HG02642 (cell line): ENCODE measurements around the gene CYBA.
A peak's percentile ranks its signal among the peaks of the same experiment; 100 is the strongest.

Experiments
- ATAC-seq: cut with Tn5 transposase; IDR thresholded peaks from one replicate; pipeline ENCODE4 v1.9.1; 2021; ENCODE audit warnings: mild to moderate bottlenecking; ENCODE audit not compliant: unreplicated experiment, poor library complexity

The CYBA gene

DNA sequence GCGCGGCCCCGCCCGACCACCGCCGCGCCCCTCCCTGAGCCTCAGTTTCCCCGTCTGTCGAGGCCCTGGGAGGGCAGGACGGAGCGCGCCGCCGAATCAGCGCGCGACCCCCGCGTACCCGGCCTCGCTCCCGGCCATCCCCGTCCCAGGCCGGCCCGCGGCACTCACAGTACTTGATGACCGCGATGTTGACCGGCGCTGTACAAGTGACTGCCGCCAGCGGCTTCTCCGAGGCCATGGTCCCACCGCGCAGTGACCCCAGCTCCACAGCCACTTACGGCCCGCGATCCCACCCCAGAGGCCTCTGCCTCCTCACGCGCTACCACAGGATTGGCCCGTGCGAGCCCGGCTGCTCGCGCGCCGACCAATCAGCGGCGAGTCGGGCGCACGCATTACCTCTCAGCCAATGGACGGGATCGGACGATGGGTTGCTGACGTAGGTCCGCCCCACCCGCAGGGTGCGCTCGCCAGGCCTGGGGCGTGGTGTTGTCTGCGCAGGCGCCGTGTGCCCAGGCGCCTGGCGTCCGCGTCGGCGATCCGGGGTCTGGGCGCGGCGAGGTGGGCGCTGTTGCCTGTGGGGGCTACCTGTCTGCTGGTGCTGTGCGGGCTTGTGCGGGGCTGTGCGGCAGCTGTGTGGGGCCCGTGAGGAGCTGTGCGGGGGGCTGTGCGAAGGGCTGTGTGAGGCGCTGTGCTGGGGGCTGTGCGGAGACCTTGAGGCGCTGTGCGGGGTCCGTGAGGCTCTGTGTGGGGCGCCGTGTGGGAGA lies 12.2 kb upstream of the CYBA start, which contains the start of gene MVD:
Gene MVD, minus strand, starts transcription at position 249 of the 764 bp plus-strand sequence. Its CDS starts 11 bp downstream, at position 238.
- peak; percentile 96 for ATAC-seq

DNA sequence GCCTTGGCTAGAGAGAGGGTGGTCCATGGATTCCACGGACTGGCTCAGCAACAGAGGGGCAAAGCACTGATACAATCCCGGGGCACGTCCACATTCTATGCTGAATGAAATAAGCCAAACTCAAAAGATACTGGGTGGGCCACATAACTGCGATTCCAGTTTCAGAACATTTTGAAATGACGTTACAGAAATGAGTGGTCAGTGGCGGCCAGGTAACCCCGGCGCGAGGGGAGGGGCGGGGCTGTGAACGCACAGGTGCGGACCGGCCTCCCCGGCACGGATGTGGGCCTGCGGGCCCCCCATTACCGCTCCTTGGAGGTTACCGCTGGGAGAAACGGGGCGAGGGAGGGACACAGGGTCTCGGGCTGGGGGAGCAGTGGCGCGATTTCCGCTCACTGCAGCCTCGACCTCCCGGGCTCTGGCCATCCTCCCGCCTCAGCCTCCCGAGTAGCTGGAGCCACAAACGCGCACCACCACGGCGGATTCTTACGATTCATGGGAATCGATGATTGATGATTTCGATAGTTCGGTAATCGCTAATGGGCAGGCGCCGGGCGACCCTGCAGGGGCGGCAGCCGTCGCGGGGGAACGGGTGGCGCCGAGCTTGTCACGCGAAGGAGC lies 11.5 kb upstream of the CYBA start:
- ATAC-seq: peak; percentile 9

DNA sequence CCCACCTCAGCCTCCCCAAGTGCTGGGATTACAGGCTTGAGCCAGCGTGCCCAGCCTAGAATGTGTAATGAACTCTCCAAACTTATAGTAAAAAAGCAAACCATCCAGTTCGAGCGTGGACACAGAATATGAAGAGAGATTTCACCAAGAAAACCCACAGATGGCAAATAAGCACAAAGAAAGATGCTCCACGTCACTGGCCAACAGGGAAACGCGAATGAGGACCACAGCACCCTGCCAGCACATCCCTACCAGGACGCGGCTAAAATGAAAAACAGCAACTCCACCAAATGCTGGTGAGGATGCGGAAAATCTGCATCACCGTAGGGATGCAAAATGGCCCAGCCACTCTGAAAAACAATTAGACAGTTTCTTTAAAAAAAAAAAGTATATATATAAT lies 10.6 kb upstream of the CYBA start:
- no peak for ATAC-seq

DNA sequence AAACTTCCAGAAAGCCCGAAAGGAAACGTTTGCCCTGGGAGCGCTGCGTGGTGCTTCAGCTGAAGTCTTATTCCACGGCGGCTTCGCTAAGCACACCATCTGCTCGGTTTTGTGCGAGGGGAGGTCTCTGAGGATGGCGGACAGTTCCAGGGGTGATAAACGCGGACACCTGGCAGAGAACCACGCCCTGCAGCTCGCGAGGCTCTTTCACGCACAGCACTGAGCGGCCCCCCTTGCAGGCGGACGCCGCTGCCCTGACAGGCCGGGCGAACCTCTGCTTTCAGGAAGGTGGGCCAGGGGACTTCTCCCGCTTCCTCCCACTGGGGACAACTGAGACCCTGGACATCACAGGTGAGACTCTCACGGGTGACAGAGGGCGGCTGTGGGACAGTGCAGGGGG lies 8.3 kb upstream of the CYBA start:
- ATAC-seq: no peak

DNA sequence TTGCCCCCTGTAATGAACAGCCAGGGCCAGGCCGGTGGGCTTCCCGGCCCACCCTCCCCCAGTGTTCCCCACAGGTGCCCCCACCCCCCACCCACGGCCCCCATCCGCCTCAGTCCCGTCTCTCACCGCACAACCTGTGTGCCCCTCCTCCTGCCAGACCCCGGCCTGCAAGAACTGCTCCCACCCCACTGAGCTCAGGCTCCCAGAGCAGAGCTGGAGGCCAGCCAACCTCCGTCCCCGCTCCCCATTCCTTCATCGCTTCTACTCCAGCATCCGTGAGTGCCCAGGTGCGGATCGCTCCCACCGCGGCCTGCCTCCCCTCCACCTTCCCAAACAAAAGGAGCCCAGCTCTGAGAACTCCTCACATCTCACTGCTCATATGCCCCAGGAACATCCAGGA lies 7.9 kb upstream of the CYBA start:
- ATAC-seq: no peak

GRCh38 chr16:88657371-88657770 lies 6.5 kb upstream of the CYBA start:
- no peak for ATAC-seq

GRCh38 chr16:88656291-88656980 lies 5.6 kb upstream of the CYBA start:
- no peak for ATAC-seq

- no peak for ATAC-seq
Measured at GRCh38 chr16:88655733-88656281, 5.0 kb upstream of the CYBA start.

DNA sequence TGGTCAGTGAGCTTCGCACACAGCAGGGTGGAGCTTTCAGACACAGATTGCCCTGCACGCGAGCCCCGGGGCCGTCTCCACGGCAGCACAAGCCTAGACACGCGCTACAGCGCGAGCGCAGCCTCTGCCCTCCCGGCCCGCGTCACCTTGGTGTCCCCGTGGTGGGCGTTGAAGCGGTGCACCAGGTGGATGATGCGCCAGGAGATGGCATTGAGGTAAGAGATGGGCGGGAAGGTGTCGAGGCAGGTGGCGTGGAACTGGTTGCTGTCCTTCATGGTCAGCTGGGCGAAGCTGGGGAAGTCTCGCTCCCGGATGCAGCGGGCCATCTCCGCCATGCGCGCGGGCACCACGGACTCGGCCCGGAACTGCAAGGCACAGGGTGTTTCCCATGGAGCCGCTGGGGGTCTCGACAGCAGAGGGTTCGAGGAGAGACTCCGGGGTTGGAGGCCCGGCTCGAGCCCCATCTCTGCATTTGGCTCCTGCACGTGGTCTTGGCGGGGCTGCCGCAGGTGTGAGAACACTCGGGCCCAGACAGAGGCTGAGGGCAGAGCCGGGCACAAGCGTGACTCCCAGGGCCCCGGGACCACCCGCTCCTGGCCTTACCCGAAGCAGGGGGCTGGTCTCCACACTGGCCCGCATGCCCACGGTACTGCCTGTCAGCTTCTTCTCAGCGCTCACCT lies 4.3 kb upstream of the CYBA start:
- no peak for ATAC-seq

DNA sequence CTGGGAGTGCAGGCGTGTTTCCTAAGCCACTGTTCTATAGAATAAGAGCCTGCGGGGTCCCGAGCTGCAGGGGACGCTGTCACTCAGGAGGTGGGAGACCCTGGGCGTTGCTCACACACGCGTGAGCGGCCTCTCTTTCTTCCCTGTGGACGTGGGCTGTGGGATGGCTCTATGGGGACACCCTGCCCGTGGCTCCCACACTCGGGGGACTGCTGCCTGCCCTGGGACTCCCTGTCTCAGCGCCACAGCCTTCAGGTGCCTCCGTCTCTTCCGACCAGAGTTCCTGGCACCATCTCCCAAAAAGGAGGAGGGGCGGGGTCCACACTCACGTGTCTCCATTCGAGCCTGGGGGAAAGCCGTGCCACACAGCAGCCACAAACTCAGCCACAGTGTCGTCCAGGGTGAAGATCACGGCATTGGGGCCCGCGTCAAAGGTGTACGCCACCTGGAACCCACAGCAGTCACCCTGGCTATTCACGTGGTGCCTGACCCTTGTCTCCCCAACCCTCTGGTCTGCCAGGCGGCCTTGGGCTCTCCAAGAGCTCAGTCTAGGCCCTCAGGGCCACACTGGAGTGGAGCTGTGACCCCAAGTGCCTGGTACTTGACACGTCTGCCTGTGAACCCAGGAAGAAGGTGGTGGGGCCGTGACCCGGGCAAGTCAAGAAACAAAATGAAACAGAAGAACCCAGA lies 3.7 kb upstream of the CYBA start:
- no peak for ATAC-seq

DNA sequence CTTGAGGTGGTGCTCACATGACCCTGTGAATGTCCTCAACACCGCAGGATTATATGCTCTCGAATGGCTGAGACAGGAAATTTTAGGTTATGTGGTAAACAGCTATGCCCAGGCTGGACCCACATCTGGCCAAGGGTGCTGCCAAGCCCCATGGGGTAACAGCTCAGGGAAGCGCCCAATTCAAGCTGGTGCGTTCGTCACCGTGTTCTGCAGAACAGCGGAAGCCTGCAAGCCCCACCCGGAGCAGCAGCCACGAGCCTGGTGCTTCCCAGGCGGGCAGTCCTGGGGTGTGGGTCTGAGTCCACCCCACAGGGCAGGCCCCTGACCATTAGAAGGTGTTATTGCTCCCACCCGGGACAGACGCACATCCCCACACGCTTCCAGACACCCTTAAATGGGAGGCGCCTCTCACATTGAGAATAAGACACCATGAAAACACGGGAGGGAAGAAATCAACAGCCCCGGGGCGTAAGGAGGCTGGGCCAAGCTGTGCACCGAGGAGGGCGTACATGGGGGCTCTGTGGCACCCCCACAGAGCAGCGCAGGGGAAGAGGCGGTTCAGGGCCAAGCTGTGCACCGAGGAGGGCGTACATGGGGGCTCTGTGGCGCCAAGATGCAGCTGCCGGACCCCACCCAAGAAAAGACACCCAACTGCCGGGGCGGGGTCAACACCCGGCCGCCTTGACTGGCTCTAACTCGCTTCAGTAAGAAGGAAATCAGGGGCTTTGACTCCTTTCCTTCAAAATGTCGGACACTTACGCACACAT lies 2.9 kb upstream of the CYBA start:
- no peak for ATAC-seq

GRCh38 chr16:88653101-88653500 lies 2.2 kb upstream of the CYBA start:
- ATAC-seq: no peak

GRCh38 chr16:88652762-88653063 lies 1.9 kb upstream of the CYBA start:
- no peak for ATAC-seq

- no peak for ATAC-seq
Measured at GRCh38 chr16:88651989-88652761, 1.3 kb upstream of the CYBA start.

DNA sequence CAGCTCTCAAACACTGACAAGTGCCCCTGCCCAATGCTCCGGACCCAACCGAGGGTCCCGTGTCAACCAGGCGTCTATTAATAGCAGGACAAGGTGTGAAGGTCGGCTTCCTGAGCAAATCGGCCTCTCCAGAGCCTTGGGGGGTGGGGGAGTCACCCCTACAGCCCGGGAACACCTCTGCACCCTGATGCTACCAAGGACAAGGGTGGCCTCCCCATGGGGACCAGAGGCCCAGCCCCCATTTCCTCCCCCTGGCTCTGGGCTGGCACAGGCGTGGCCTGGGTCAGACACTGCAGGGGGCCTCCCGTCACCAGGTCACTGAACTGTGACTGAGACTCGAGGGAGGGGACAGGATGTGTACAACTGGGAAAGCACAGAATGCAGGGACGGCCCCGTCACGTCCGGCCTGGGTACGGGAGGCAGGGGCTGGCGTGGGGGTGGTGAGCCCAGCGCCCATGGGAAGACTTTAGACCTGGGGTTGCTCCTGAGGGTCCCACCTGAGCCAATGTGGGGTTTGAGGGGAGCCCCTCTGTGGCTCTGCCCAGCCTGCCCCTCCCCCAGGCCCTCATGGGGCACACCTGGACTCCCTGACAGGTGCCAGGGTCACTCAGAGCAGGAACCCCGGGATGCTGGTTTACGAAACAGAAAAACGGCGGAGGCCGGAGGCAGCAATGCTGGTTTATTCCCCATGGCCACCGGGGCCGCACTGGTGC lies 579 bp upstream of the CYBA start:
- peak; percentile 68 for ATAC-seq

DNA sequence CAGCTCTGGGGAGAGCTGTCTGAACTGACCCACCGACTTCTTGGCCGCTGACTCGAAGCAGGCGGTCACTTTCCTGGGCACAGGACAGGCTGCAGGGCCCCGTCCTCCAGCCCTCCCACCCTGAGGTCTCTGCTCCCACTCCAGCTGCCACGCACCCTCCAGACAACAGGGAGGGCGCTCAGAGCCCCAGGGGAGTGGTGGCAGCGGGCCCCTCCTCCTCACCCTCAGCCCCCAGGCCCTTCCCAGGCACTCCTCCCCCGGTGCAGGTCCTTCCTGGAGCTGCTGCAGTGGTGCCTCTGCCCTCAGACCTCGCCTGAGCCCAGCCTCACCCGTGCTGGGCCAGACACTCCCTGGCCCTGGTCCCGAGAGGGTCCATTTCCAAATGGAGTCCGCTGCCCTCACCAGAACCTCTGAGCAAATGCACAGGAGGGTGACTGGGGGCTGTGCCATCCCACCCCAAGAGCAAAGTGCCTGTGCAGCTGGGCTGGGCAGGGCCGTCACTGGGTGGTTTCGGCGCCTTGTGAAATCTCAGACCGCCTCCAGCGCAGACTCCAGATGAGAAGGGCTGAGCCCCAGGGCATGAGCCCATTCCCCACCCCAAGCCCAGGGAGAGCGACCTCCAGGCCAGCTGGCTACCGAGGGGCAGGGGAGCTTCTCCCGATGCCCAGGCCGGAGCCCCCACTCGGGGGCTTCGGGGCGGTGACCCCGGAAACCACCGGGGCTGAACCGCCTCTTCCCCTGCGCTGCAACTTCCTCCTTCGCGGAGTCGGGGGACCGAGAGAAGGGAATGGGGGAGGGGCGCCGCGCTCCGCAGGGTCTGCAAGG lies 717 bp downstream of the CYBA start:
- ATAC-seq: peak; percentile 16

GRCh38 chr16:88649195-88649923 lies 1.5 kb downstream of the CYBA start:
- ATAC-seq: no peak
